GM21619 (cell line): ENCODE results near the gene FAM174B.

Source experiments
- ATAC-seq: cut with Tn5 transposase; IDR thresholded peaks from one replicate; pipeline ENCODE4 v1.9.1; 2021; ENCODE audit not compliant: unreplicated experiment

FAM174B gene

DNA sequence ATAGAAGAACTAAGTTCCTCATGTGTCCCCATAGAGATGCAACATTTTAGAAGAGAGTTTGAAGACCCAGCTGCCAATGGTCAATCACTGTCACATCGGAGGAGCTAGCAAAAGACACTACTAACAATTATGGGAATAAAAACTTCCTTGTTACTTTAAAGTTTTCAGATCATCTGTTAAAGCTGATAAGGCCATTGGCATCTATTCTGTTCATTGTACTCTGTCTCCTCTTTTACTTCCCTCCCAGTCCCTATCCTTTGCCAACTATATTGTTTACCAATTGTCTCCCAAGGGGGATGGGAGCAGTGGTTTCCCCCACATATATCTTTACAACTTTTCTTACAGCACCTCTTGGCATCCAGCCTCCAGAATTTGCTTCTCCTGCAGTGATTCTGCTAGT lies 81.0 kb downstream of the FAM174B start:
- ATAC-seq, result no peak

- no peak for ATAC-seq
Measured at GRCh38 chr15:92574161-92574560, 81.4 kb downstream of the FAM174B start.

- ATAC-seq, result no peak
Measured at GRCh38 chr15:92571824-92572223, 83.8 kb downstream of the FAM174B start.

- ATAC-seq, result no peak
Measured at GRCh38 chr15:92570391-92570790, 85.2 kb downstream of the FAM174B start.

- no peak for ATAC-seq
Measured at GRCh38 chr15:92569778-92570177, 85.8 kb downstream of the FAM174B start.
